H1 (cell line): Measurements from ENCODE around the gene KCNK4. TPM values are rescaled to one million over a fixed set of nuclear protein-coding genes. Genes with fewer than 3 reads are reported as not detected.

Source experiments
- CTCF ChIA-PET: fragments of 300-600 bp; sonication (Branson Sonifier 250); formaldehyde crosslinking; loops from one replicate; lab custom pipeline; 2021; ENCODE audit not compliant: partially characterized antibody; lab: Charles Lee
- POLR2A ChIA-PET: fragments of 300-600 bp; sonication (Branson Sonifier 250); formaldehyde crosslinking; loops from one replicate; lab custom pipeline; 2021; ENCODE audit warnings: inconsistent platforms; ENCODE audit not compliant: partially characterized antibody; lab: Charles Lee
- DNase-seq, 2 experiments: peaks; one replicate each; pipeline versions ENCODE4 v3.0.0 to v3.0.0-alpha.2; 2010 to 2022; ENCODE audit warnings: low spot score in 2 of 2, low read depth in 1 of 2, mixed read lengths in 1 of 2
- FAIRE-seq: peaks from 2 replicates; lab custom pipeline; 2011; peaks lifted over from hg19 to GRCh38; lab: Jason Lieb, UNC
- H2AFZ ChIP-seq: 2 replicates; pipeline ENCODE4 v1.8.1; 2012; ENCODE audit warnings: low read length, inconsistent platforms
- H2AK5ac ChIP-seq: 2 replicates; pipeline ENCODE4 v1.6.1; 2013; ENCODE audit warnings: low read depth, low read length
- H2BK120ac ChIP-seq: replicated peaks from 2 replicates; pipeline ENCODE3; 2013; ENCODE audit warnings: low read depth, low read length, inconsistent platforms
- H2BK12ac ChIP-seq: 2 replicates; pipeline ENCODE4 v1.6.1; 2013; ENCODE audit warnings: low read depth, low read length
- H2BK15ac ChIP-seq: 2 replicates; pipeline ENCODE4 v1.6.1; 2013; ENCODE audit warnings: low read length
- H2BK20ac ChIP-seq: 2 replicates; pipeline ENCODE4 v1.6.1; 2013; ENCODE audit warnings: low read length
- H2BK5ac ChIP-seq: 2 replicates; pipeline ENCODE4 v1.6.1; 2013; ENCODE audit warnings: low read depth, low read length
- H3K14ac ChIP-seq: 2 replicates; pipeline ENCODE4 v1.6.1; 2013; ENCODE audit warnings: inconsistent platforms; ENCODE audit not compliant: insufficient read length
- H3K18ac ChIP-seq: 2 replicates; pipeline ENCODE4 v1.6.1; 2013; ENCODE audit warnings: low read length; ENCODE audit errors: extremely low read depth
- H3K23ac ChIP-seq: 2 replicates; pipeline ENCODE4 v1.6.1; 2013; ENCODE audit warnings: inconsistent platforms; ENCODE audit not compliant: insufficient read length
- H3K23me2 ChIP-seq: 2 replicates; pipeline ENCODE4 v1.6.1; 2013; ENCODE audit warnings: low read depth, low read length
- H3K27ac ChIP-seq: 2 replicates; pipeline ENCODE4 v1.6.1; 2011; ENCODE audit warnings: low read depth, low read length, inconsistent platforms
- H3K27me3 ChIP-seq, 4 experiments: replicated peaks in 1 of 4; 1 replicate in 1 of 4; 2 replicates in 3 of 4; pipeline versions ENCODE4 v1.6.1 to v1.8.1; 2011 to 2013; ENCODE audit warnings: low read length in 3 of 4, mild to moderate bottlenecking in 3 of 4, inconsistent platforms in 2 of 4, mixed read lengths in 2 of 4, moderate library complexity in 1 of 4; ENCODE audit not compliant: control insufficient read depth in 3 of 4, insufficient read depth in 3 of 4; ENCODE audit errors: extremely low read depth in 1 of 4
- H3K36me3 ChIP-seq, 4 experiments: 2 replicates each; pipeline versions ENCODE4 v1.6.1 to v1.8.1; 2011 to 2013; ENCODE audit warnings: mild to moderate bottlenecking in 4 of 4, low read length in 3 of 4, moderate library complexity in 2 of 4, control low read depth in 1 of 4, inconsistent platforms in 1 of 4; ENCODE audit not compliant: insufficient read depth in 4 of 4, control insufficient read depth in 2 of 4
- H3K4ac ChIP-seq: replicated peaks from 2 replicates; pipeline ENCODE3; 2013; ENCODE audit warnings: low read length, low read depth, mixed read lengths, inconsistent platforms; ENCODE audit not compliant: insufficient read length
- H3K4me1 ChIP-seq, 4 experiments: replicated peaks in 1 of 4; 1 replicate in 1 of 4; 2 replicates in 3 of 4; pipeline versions ENCODE4 v1.6.1 to v1.8.1; 2011 to 2013; ENCODE audit warnings: low read length in 3 of 4, inconsistent platforms in 2 of 4, mixed read lengths in 1 of 4; ENCODE audit not compliant: insufficient read depth in 4 of 4, control insufficient read depth in 3 of 4
- H3K4me2 ChIP-seq, 2 experiments: 2 replicates each; pipeline versions ENCODE4 v1.6.1 to v1.8.1; 2011 to 2013; ENCODE audit warnings: low read depth in 2 of 2, low read length in 2 of 2, control low read depth in 1 of 2, inconsistent platforms in 1 of 2, mild to moderate bottlenecking in 1 of 2; ENCODE audit not compliant: insufficient read depth in 1 of 2
- H3K4me3 ChIP-seq, 4 experiments: fragments of 200-600, 300-600 bp in 1 of 4; sonication (generic), shearing (Covaris generic), sonication (Bioruptor Twin) in 1 of 4; 2 replicates each; pipeline versions ENCODE4 v1.5.1 to v1.8.1; 2011 to 2016; ENCODE audit warnings: low read length in 4 of 4, low read depth in 3 of 4, control low read depth in 2 of 4, inconsistent platforms in 2 of 4, mild to moderate bottlenecking in 2 of 4, mixed read lengths in 1 of 4, moderate library complexity in 1 of 4; ENCODE audit not compliant: insufficient read depth in 2 of 4; ENCODE audit errors: extremely low read depth in 1 of 4
- H3K56ac ChIP-seq: replicated peaks from 2 replicates; pipeline ENCODE3; 2013; ENCODE audit warnings: low read depth, mild to moderate bottlenecking, mixed read lengths, low read length, inconsistent platforms; ENCODE audit not compliant: insufficient read length
- H3K79me1 ChIP-seq: 2 replicates; pipeline ENCODE4 v1.6.1; 2013; ENCODE audit warnings: low read depth, low read length, control low read depth
- H3K79me2 ChIP-seq, 2 experiments: 2 replicates each; pipeline versions ENCODE4 v1.6.1 to v1.8.1; 2012 to 2013; ENCODE audit warnings: low read length in 2 of 2, mild to moderate bottlenecking in 2 of 2, inconsistent platforms in 1 of 2; ENCODE audit not compliant: insufficient read depth in 2 of 2, control insufficient read depth in 1 of 2
- H3K9ac ChIP-seq, 4 experiments: replicated peaks in 1 of 4; 1 replicate in 1 of 4; 2 replicates in 3 of 4; pipeline versions ENCODE4 v1.6.1 to v1.8.1; 2011 to 2013; ENCODE audit warnings: low read depth in 3 of 4, low read length in 3 of 4, control low read depth in 2 of 4, mild to moderate bottlenecking in 2 of 4, moderate library complexity in 2 of 4, inconsistent platforms in 1 of 4; ENCODE audit errors: extremely low read depth in 1 of 4
- H3K9me3 ChIP-seq, 2 experiments: 2 replicates each; pipeline versions ENCODE4 v1.6.1 to v1.8.1; 2012 to 2013; ENCODE audit warnings: mild to moderate bottlenecking in 2 of 2, moderate library complexity in 2 of 2, control low read depth in 1 of 2, inconsistent platforms in 1 of 2, low read depth in 1 of 2, low read length in 1 of 2, mixed read lengths in 1 of 2; ENCODE audit not compliant: insufficient read depth in 2 of 2
- H4K20me1 ChIP-seq, 2 experiments: replicated peaks in 1 of 2; 2 replicates each; pipeline versions ENCODE3 to v1.8.1; 2011 to 2013; ENCODE audit warnings: inconsistent platforms in 2 of 2, low read length in 2 of 2, mild to moderate bottlenecking in 1 of 2; ENCODE audit not compliant: insufficient read depth in 2 of 2, control insufficient read depth in 1 of 2
- H4K5ac ChIP-seq: 2 replicates; pipeline ENCODE4 v1.6.1; 2013; ENCODE audit warnings: low read length, low read depth, mixed read lengths, inconsistent platforms; ENCODE audit not compliant: insufficient read length
- H4K8ac ChIP-seq: 2 replicates; pipeline ENCODE4 v1.8.0; 2013; ENCODE audit warnings: mild to moderate bottlenecking, moderate library complexity, low read length, inconsistent platforms; ENCODE audit not compliant: insufficient read depth; ENCODE audit errors: extremely low read depth
- H4K91ac ChIP-seq: replicated peaks from 2 replicates; pipeline ENCODE3; 2013; ENCODE audit warnings: low read length, mixed read lengths, inconsistent platforms; ENCODE audit not compliant: insufficient read length
- RBBP5 ChIP-seq: IDR thresholded peaks from 2 replicates; pipeline ENCODE4 v1.7.1; 2012; ENCODE audit warnings: low read depth, mild to moderate bottlenecking, inconsistent platforms, low read length, moderate library complexity, borderline replicate concordance
- RNF2 ChIP-seq: fragments of 200-900, 300-1000 bp; sonication (generic); IDR thresholded peaks from 2 replicates; pipeline ENCODE4 v1.7.1; 2016; ENCODE audit warnings: borderline replicate concordance, low read depth, mild to moderate bottlenecking, antibody characterized with exemption, low read length; ENCODE audit not compliant: poor library complexity, severe bottlenecking; ENCODE audit errors: missing control alignments
- WGBS, 2 experiments: shearing (Covaris generic) in 1 of 2; methylation state at CpG; one replicate each; pipeline versions ENCODE4 v1.1.6 to v1.1.7; 2013 to 2015; ENCODE audit warnings: low lambda C conversion rate in 2 of 2, mixed read lengths in 2 of 2, inconsistent platforms in 1 of 2, low coverage in 1 of 2, missing lambda C conversion rate in 1 of 2; ENCODE audit not compliant: insufficient replicate concordance in 2 of 2, insufficient coverage in 1 of 2, insufficient read length in 1 of 2; ENCODE audit errors: extremely low coverage in 1 of 2, missing lambda C conversion rate in 1 of 2; 5-methylcytosine and 5-hydroxymethylcytosine counted together
- polyA plus RNA-seq, 7 experiments: library from polyadenylated mRNA; depleted of rRNA in 3 of 7; stranded (reverse) in 5 of 7; unstranded in 2 of 7; fragments of >200 nt in 5 of 7; fragments of 200-250 nt in 2 of 7; gene quantifications; 1 replicate in 5 of 7; 2 replicates in 1 of 7; 4 replicates in 1 of 7; pipeline versions ENCODE4 v1.2.1 to v1.2.3, GENCODE V29; 2011 to 2013; ENCODE audit warnings: missing spikeins in 2 of 7, mixed read lengths in 2 of 7
- total RNA-seq: library from RNA; stranded (reverse); fragmentation: NEBNext Ultra II Directional; extraction: Animal tissue kit (Norgen Biotek cat#: 25700); gene quantifications from 2 replicates; pipeline ENCODE4 v1.2.1, GENCODE V29; 2021
- TF ChIP-seq, protein P1 (sequence below): IDR thresholded peaks from 2 replicates; pipeline ENCODE4 v1.6.1; 2012; ENCODE audit warnings: low read length, inconsistent platforms

Gene KCNK4
- total and polyA plus RNA-seq, 2 of the 8 experiments (the other 6 are each of a cell fraction or from before 2014, with no cell fraction given) = 0.19 TPM; not detected in 1

DNA sequence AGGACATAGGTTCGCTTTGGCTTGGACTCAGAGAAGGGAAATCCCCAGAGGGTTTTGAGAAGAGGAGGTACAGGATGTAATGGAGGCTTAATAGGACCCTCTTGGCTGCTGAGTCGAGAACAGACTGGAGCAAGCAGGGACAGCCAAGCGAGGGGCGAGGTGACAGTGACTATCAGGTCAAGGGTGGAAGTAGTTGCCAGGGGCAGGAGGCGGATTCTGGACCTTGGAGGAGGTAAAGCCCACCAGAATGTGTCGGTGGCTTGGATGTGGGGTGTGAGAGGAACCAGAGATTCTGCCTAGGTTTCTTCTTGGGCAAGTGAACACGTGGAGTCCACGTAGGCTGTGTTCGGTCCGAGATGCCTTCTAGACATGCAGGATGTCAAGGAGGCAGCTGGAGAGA, 21.8 kb downstream of the KCNK4 start:
- FAIRE-seq = no peak
- Histone ChIP-seq H3K23ac (no peak overlapping the region), H3K4me1 (peaks cover 0 to 5% (median 2%) of the 10 kb centered on the region in 4 experiments; a peak in 4 of 7 replicates), H3K56ac (no peak overlapping the region), H2BK120ac (no peak overlapping the region), H3K27me3 (no peaks in the 10 kb centered on the region), H4K91ac (no peak overlapping the region), H3K18ac (no peak overlapping the region), H4K8ac (no peak overlapping the region), H4K20me1 (peaks cover under 1 to 3% of the 10 kb centered on the region in 2 experiments), H2BK15ac (no peak overlapping the region), H3K79me1 (peaks cover 5% of the 10 kb centered on the region; the same call in 1 of the 2 replicates), H2BK12ac (no peak overlapping the region), H3K4ac (no peak overlapping the region), H2BK20ac (no peak overlapping the region), H3K4me3 (no peak overlapping the region), H3K4me2 (no peak overlapping the region), H2AK5ac (no peak overlapping the region), H2BK5ac (0 out of 2 replicates have a peak overlapping the region, but pooled peaks have one; percentile 44), H3K27ac (no peak overlapping the region), H3K9ac (no peak overlapping the region), H4K5ac (no peak overlapping the region), H3K9me3 (no peaks in the 10 kb centered on the region), H2AFZ (no peak overlapping the region), H3K23me2 (peaks cover 2% of the 10 kb centered on the region; the same call in 1 of the 2 replicates), H3K36me3 (peaks cover 0 to 16% (median 10%) of the 10 kb centered on the region in 4 experiments; a peak in 7 of 8 replicates), H3K14ac (no peak overlapping the region), H3K79me2 (peaks cover 0 to 12% of the 10 kb centered on the region in 2 experiments; a peak in 2 of 4 replicates)
- ChIA-PET POLR2A (interaction anchor here (1.2 to 1.7 kb wide), 4 partner anchors 9 to 48 kb away, joined by 3 to 4 read pairs (median 3); no protein-coding TSS in a partner anchor), CTCF (interaction anchor here (1.2 to 20.8 kb wide), 5 partner anchors 9 to 338 kb away, joined by 3 to 614 read pairs (median 6); partner anchors contain the start of gene CCDC88B)
- 86% methylated on average over 10 of the region's 10 CpGs; no CpG with 5 or more reads in 1 of the 2 experiments for WGBS, 2 experiments
- no peak for DNase-seq
- TF ChIP-seq RNF2 = no peak
- TF ChIP-seq RBBP5 = no peak
- TF ChIP-seq, protein P1, sequence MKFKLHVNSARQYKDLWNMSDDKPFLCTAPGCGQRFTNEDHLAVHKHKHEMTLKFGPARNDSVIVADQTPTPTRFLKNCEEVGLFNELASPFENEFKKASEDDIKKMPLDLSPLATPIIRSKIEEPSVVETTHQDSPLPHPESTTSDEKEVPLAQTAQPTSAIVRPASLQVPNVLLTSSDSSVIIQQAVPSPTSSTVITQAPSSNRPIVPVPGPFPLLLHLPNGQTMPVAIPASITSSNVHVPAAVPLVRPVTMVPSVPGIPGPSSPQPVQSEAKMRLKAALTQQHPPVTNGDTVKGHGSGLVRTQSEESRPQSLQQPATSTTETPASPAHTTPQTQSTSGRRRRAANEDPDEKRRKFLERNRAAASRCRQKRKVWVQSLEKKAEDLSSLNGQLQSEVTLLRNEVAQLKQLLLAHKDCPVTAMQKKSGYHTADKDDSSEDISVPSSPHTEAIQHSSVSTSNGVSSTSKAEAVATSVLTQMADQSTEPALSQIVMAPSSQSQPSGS = no peak
